Measurements from ENCODE around the gene HMX1.

Gene HMX1

DNA sequence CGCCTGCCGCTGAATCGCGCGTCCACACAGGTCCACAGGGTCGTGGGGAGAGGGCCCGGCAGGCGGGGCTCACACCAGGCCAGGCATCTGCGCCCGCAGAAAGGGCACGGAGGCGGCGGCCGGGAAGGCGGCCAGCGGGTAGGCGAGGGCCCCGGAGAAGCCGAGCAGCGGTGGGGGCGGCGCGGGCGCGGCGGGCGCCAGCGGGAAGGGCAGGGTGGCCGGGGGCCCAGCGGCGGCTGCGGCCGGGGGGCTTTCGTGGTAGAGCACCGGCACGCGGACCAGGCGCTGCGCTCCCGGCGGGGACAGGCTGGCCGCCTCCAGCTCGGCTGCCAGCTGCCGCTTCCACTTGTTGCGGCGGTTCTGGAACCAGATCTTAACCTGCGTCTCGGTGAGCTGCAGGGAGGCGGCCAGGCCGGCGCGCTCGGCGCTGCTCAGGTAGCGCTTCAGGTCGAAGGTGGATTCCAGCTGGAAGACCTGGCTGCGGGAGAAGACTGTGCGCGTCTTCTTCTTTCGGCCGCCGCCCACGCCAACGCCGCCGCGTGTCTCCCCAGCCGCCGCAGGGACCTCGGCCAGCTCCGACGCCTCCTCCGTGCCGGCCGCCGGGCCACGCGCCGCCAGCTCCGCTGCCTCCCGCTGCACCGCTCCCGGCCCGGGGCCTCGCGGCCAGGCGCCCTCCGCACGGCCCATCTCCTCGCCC lies 3.9 kb downstream of the HMX1 start:
- TF ChIP-seq, protein P1, sequence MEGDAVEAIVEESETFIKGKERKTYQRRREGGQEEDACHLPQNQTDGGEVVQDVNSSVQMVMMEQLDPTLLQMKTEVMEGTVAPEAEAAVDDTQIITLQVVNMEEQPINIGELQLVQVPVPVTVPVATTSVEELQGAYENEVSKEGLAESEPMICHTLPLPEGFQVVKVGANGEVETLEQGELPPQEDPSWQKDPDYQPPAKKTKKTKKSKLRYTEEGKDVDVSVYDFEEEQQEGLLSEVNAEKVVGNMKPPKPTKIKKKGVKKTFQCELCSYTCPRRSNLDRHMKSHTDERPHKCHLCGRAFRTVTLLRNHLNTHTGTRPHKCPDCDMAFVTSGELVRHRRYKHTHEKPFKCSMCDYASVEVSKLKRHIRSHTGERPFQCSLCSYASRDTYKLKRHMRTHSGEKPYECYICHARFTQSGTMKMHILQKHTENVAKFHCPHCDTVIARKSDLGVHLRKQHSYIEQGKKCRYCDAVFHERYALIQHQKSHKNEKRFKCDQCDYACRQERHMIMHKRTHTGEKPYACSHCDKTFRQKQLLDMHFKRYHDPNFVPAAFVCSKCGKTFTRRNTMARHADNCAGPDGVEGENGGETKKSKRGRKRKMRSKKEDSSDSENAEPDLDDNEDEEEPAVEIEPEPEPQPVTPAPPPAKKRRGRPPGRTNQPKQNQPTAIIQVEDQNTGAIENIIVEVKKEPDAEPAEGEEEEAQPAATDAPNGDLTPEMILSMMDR (IDR thresholded peaks at IDR 0.05): no peak
- H3K27ac ChIP-seq: no peak overlapping the region
- H3K4me3 ChIP-seq: peak overlapping the region; percentile 3
- DNase-seq (ENCODE audit: low spot score): no peak

DNA sequence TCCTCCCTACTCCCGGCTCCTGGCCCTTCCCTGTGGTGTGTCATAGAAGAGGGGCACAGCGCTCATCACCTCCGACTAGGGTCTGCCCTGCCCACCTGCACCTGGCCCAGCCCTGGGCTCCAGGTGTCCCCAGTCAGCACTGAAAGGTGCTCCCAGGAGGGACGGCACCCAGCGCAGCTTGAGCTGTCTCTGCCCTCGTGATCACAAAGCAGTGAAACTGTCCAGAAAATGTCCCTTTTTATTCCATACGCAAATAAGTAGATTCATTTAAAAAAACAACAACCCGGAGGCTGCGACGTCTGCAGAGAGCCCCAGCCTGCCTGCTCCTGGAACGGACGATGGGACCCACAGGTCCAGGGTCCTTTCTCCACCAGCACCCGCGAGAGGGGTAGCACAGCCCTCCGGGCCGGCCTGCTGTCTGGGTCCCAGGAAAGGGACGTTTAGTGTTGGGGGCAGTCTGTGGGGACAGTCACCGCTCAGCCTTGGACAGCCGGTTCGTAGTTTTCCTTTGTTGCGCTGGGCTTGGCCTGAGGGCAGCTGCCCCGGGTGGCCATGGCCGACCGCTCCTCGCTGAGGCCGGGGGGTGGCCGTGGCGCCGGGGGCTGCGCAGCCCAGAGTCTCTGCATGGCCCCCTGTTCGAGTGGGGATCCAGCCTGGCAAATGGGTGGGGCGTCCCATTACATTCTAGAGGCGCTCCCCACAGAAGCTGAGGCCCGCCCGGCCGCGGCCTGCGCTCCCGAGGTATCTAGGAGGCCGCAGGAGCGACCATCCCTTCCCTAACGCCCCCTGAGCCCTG lies 4.6 kb downstream of the HMX1 start:
- no peak for DNase-seq (ENCODE audit: low spot score)
- no peak overlapping the region for H3K27ac ChIP-seq
- H3K4me3 ChIP-seq: peak overlapping the region; percentile 3
- TF ChIP-seq, protein P1 (IDR thresholded peaks at IDR 0.05): no peak

DNA sequence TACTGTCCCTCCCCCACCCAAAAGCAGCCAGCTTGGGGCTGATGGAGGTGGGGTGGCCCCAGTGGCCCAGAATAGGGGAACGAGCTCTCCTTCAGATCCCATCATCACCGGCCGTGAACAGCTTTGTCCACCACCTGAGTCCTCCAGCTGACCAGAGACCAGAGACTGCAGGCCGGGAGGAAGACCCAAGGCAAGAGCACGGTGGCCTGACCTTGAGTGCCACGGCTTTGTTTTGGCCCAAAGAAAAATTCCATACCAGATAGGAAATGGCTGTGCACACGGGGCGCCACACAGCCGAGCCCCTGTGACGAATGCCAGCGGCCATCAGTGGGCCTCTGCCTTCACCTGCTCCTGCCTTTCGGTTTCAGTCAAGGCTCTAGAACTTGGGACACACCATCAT lies 5.2 kb downstream of the HMX1 start:
- TF ChIP-seq, protein P1 (IDR thresholded peaks at IDR 0.05): no peak

DNA sequence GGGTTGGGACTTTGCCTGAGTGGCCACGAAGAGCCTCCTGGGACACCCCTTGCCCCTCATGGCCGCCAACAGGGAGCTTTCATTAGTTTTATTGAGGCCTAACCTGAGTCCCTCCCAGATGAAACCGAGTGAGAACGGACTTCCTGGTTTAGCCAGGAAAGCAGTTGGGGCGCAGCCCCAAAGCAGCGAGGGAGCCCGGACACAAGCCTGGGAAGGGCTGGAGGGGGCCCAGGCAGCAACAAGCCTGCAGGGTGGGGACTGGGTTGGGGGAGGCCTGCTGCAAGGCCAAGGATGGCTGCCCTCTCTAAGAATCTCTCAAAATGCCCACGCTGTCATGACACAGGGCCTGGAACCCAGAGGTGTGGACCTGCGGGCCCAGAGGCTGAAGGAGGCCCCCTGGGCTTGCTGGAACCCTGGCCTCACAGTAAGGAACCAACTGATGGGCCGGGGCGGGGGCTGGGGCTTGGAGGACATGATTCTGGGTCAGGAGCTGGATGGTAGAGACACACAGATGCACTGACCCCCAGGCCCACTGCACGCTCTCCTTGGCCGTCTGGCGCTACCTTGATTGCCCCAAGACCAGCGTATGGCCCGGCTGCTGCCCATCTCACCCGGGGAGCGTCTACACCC lies 5.8 kb downstream of the HMX1 start:
- no peak overlapping the region for H3K4me3 ChIP-seq
- no peak for DNase-seq (ENCODE audit: low spot score)
- TF ChIP-seq, protein P1 (IDR thresholded peaks at IDR 0.05): no peak
- no peak overlapping the region for H3K27ac ChIP-seq

More for the DNA sequence above, 5.2 kb downstream of the HMX1 start:
- Histone ChIP-seq H3K27ac (no peak overlapping the region), H3K4me3 (no peak overlapping the region)
- DNase-seq (ENCODE audit: low spot score): no peak

DNA sequence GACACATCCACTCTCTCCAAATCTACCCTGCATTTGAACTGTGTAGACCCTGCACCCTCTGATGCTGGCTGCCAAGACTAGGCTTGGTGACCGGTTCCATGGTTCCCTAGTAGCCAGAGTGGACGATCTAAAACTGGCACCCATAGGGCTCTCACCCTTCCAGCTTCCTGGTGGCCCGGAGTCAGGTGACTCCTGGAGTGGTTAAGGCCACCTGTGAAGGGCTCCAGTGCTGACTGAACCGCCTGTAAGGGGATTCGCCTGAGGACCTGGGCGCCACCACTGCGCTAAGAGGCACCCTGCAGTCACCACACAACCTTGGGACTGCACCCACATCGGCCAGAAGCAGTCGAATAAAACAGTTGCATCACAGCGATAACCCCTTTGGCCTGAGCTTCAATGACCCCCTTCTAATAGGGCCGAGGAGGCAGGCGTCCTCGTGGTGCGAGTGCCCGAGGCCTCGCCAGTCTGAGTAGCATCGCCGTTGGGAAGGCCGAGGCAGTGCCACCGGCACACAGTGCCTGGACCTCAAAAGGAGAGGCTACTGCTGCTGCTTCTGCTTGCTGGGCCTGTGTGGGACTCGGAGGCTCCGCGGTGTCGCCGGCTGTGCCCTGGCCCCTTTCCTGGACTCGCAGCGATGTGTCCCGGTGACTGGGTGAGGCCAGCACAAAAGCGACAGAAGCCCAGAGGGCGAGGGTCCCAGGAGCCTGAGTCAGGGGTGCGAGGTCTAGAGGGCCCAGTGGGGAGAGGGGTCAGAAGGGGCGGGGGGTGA lies 6.5 kb downstream of the HMX1 start:
- DNase-seq (ENCODE audit: low spot score): no peak
- TF ChIP-seq, protein P1 (IDR thresholded peaks at IDR 0.05): no peak
- Histone ChIP-seq H3K27ac (no peak overlapping the region), H3K4me3 (no peak overlapping the region)

DNA sequence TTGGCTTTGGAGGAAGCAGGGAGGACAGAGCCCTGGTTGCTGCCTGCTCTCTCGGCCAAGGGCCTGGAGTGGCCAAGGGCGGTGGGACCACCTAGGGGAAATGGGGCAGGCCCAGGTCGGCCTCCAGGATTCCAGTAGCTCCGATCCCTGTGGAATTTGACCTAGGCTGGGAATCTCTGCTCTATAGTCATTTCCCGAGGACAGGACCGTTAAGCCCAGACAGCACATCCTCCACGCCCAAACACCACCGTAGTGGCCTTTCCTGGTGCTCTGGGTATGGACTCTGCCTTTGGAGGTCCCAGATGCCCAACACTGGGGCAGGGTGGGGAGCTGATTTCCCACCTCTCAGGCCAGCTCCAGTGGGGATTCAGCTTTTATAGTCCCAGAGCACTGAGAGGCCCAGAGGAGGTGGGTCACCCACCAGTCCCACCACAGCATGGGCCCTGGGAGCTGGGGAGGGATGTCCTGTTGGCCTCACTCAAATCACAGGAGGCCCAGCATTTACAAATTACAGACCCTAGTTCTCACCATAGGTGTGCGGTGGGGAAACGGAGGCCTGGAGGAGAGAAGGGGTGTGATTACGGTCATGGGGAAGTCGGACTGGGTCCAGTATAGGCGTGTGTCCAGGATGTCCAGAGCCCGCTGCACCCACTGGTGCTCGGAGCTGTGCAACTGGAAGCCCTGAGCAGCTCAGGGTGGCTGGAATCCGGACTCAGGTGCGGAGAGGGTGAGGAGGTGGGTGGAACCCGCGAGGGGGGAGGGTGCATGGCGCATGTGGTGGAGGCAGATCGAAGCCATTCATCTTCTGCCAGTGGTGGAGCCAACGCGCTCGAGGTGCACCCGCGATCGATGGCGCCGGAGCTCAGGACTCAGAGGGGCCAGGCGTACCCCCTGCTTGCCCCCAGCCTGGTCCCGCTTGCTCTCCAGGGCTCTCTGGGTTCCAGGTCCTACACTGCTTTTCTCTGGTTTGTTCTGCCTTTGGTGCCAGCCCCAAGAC lies 7.7 kb downstream of the HMX1 start:
- Histone ChIP-seq H3K27ac (no peak overlapping the region), H3K4me3 (no peak overlapping the region)
- DNase-seq (ENCODE audit: low spot score): no peak
- TF ChIP-seq, protein P1 (IDR thresholded peaks at IDR 0.05): no peak

Measured in coronary artery (tissue), 2 donors.